Measurements from ENCODE around the gene DEDD. TPM values are rescaled to one million over a fixed set of nuclear protein-coding genes. Genes with fewer than 3 reads are reported as not detected.

The DEDD gene
- total and polyA plus RNA-seq, 2 of the 13 experiments (the other 11 are each of a cell fraction or from before 2014, with no cell fraction given) = 12.6 to 27.8 TPM

DNA sequence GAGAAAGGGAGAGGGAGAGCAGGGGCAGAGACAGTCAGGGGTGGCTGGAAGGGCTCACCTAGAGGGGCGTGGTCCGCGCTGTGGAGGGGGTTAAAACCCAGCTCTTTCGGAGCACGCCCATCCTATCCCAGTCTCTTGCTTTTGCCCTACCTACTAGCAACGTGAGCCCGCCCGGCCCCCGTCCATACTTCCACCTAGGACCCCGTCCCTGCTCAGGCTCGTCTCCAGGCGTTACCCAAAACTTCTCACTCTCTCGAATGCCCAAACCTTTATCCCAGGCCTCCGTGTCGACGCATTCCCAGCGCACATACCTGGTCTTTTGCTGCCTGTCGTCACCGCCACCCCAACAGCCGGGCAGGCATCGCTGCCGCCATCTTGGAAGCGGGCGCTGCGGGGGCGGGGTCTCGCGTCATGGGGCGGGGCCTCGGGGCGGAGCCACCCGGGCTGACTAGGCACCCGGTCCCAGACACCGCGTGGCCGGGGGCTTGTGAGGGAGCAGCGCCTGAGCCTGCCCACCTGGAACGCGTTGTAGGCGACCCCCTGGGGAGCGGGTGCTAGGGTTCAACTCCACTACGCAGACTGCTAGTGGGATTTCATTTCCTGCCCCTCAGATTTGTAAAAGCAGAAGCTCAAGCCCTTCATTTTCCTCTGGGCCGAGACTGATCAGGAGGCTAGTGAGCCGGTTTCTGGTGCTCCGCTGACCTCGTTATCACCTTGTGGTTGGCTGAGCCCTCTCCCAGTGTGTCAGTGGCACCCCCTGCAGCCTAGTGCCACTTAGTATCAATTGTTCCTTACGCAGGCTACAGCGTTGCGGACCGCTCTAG lies 44.9 kb upstream of the DEDD start, which contains the start of gene B4GALT3 (continued):
- TF ChIP-seq ISX (CRISPR knock-in tag; conservative IDR thresholded peaks at IDR 0.05) = no peak
- TF ChIP-seq, protein P1, sequence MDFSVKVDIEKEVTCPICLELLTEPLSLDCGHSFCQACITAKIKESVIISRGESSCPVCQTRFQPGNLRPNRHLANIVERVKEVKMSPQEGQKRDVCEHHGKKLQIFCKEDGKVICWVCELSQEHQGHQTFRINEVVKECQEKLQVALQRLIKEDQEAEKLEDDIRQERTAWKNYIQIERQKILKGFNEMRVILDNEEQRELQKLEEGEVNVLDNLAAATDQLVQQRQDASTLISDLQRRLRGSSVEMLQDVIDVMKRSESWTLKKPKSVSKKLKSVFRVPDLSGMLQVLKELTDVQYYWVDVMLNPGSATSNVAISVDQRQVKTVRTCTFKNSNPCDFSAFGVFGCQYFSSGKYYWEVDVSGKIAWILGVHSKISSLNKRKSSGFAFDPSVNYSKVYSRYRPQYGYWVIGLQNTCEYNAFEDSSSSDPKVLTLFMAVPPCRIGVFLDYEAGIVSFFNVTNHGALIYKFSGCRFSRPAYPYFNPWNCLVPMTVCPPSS (IDR thresholded peaks at IDR 0.05) = no peak
- TF ChIP-seq RORA (CRISPR knock-in tag; IDR thresholded peaks at IDR 0.05) = no peak
- peak; percentile 52; the same call in 1 of the 2 replicates for TF ChIP-seq JUND (CRISPR knock-in tag; IDR thresholded peaks at IDR 0.05)
- TF ChIP-seq PRPF4 (IDR thresholded peaks at IDR 0.05; ENCODE audit: low read depth, low read length, poor library complexity, severe bottlenecking) = no peak
- 0 out of 2 replicates have a peak, but pooled peaks have one; percentile 27 for TF ChIP-seq ZNF790 (CRISPR knock-in tag; IDR thresholded peaks at IDR 0.05; ENCODE audit: borderline replicate concordance)
- 0 out of 2 replicates have a peak, but pooled peaks have one; percentile 32 for TF ChIP-seq ZNF101 (CRISPR knock-in tag; IDR thresholded peaks at IDR 0.05; ENCODE audit: borderline replicate concordance, low read depth)
- peak; percentile 66 for TF ChIP-seq ARNTL (CRISPR knock-in tag; IDR thresholded peaks at IDR 0.05)
- peak; percentile 86 for TF ChIP-seq ZSCAN31 (CRISPR knock-in tag; IDR thresholded peaks at IDR 0.05; ENCODE audit: low read depth)
- peak; percentile 47; the same call in 1 of the 2 replicates for TF ChIP-seq ZBTB8A (CRISPR knock-in tag; IDR thresholded peaks at IDR 0.05; ENCODE audit: borderline replicate concordance, low read depth)
- TF ChIP-seq ZNF446 (CRISPR knock-in tag; IDR thresholded peaks at IDR 0.05) = no peak; the same call in 1 of the 2 replicates
- no peak for TF ChIP-seq ARNT (IDR thresholded peaks at IDR 0.05)
- TF ChIP-seq, protein P2, sequence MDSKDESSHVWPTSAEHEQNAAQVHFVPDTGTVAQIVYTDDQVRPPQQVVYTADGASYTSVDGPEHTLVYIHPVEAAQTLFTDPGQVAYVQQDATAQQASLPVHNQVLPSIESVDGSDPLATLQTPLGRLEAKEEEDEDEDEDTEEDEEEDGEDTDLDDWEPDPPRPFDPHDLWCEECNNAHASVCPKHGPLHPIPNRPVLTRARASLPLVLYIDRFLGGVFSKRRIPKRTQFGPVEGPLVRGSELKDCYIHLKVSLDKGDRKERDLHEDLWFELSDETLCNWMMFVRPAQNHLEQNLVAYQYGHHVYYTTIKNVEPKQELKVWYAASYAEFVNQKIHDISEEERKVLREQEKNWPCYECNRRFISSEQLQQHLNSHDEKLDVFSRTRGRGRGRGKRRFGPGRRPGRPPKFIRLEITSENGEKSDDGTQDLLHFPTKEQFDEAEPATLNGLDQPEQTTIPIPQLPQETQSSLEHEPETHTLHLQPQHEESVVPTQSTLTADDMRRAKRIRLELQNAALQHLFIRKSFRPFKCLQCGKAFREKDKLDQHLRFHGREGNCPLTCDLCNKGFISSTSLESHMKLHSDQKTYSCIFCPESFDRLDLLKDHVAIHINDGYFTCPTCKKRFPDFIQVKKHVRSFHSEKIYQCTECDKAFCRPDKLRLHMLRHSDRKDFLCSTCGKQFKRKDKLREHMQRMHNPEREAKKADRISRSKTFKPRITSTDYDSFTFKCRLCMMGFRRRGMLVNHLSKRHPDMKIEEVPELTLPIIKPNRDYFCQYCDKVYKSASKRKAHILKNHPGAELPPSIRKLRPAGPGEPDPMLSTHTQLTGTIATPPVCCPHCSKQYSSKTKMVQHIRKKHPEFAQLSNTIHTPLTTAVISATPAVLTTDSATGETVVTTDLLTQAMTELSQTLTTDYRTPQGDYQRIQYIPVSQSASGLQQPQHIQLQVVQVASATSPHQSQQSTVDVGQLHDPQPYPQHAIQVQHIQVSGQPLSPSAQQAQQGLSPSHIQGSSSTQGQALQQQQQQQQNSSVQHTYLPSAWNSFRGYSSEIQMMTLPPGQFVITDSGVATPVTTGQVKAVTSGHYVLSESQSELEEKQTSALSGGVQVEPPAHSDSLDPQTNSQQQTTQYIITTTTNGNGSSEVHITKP (CRISPR knock-in tag; IDR thresholded peaks at IDR 0.05; ENCODE audit: low read depth) = no peak
- no peak; the same call in 1 of the 2 replicates for TF ChIP-seq MIER2 (CRISPR knock-in tag; IDR thresholded peaks at IDR 0.05)
- TF ChIP-seq, protein P3, sequence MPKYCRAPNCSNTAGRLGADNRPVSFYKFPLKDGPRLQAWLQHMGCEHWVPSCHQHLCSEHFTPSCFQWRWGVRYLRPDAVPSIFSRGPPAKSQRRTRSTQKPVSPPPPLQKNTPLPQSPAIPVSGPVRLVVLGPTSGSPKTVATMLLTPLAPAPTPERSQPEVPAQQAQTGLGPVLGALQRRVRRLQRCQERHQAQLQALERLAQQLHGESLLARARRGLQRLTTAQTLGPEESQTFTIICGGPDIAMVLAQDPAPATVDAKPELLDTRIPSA (CRISPR knock-in tag; IDR thresholded peaks at IDR 0.05; ENCODE audit: borderline replicate concordance) = no peak; the same call in 1 of the 2 replicates
- TF ChIP-seq WIZ (CRISPR knock-in tag; IDR thresholded peaks at IDR 0.05) = no peak; the same call in 1 of the 2 replicates
- 0 out of 2 replicates have a peak, but pooled peaks have one; percentile 43 for TF ChIP-seq SMAD9 (CRISPR knock-in tag; IDR thresholded peaks at IDR 0.05)
- TF ChIP-seq NRL (CRISPR knock-in tag; IDR thresholded peaks at IDR 0.05; ENCODE audit: borderline replicate concordance) = 0 out of 2 replicates have a peak, but pooled peaks have one; percentile 77
- TF ChIP-seq ZNF761 (CRISPR knock-in tag; conservative IDR thresholded peaks at IDR 0.05) = peak; percentile 87
- no peak; the same call in 1 of the 2 replicates for TF ChIP-seq ZNF44 (CRISPR knock-in tag; IDR thresholded peaks at IDR 0.05)
- TF ChIP-seq EP300 (IDR thresholded peaks at IDR 0.05; ENCODE audit: low read depth in 2 of 2, low read length in 2 of 2) = 0 out of 4 replicates have a peak, but pooled peaks of 1 of the 2 experiments have one; percentile 3
- TF ChIP-seq EP300 (CRISPR knock-in tag; IDR thresholded peaks at IDR 0.05; ENCODE audit: borderline replicate concordance) = no peak
- peak; percentile 83; the same call in 1 of the 2 replicates for TF ChIP-seq ZBTB20 (CRISPR knock-in tag; IDR thresholded peaks at IDR 0.05; ENCODE audit: borderline replicate concordance, low read depth)
- TF ChIP-seq ZNF563 (CRISPR knock-in tag; IDR thresholded peaks at IDR 0.05) = 0 out of 2 replicates have a peak, but pooled peaks have one; percentile 41

All from HepG2 (cell line).